HG03460 (cell line): ENCODE data around the gene GOLGA6L9.
"Not testable (repeated sequence)": the region's sequence is repeated elsewhere in the genome, so short reads cannot be mapped to it uniquely, and the experiment has no call there.

Source experiments
- ATAC-seq: cut with Tn5 transposase; IDR thresholded peaks from one replicate; pipeline ENCODE4 v1.9.1; 2021; ENCODE audit not compliant: unreplicated experiment

The GOLGA6L9 gene

GRCh38 chr15:82465629-82466028 lies 36.0 kb downstream of the GOLGA6L9 start:
- ATAC-seq = not testable (repeated sequence)

- peak; percentile 94 for ATAC-seq
Observed at GRCh38 chr15:82468205-82468604, 38.6 kb downstream of the GOLGA6L9 start.

GRCh38 chr15:82469381-82469780 lies 39.8 kb downstream of the GOLGA6L9 start:
- ATAC-seq = not testable (repeated sequence)

GRCh38 chr15:82472269-82472982 lies 42.8 kb downstream of the GOLGA6L9 start:
- not testable (repeated sequence) for ATAC-seq

GRCh38 chr15:82474596-82475325 lies 45.1 kb downstream of the GOLGA6L9 start:
- not testable (repeated sequence) for ATAC-seq

GRCh38 chr15:82475345-82475967 lies 45.8 kb downstream of the GOLGA6L9 start:
- not testable (repeated sequence) for ATAC-seq

GRCh38 chr15:82476697-82477342 lies 47.2 kb downstream of the GOLGA6L9 start:
- not testable (repeated sequence) for ATAC-seq

GRCh38 chr15:82477343-82478057 lies 47.9 kb downstream of the GOLGA6L9 start:
- not testable (repeated sequence) for ATAC-seq
